SK-N-MC (cell line): ENCODE measurements around the gene ESR1.

Experiments used
- EZH2 ChIP-seq: fragments of 200-600 bp; sonication (generic); IDR thresholded peaks from one replicate; pipeline ENCODE4 v1.6.1; 2017; ENCODE audit warnings: antibody characterized with exemption
- FOXP2 ChIP-seq: optimal IDR thresholded peaks from 2 replicates; pipeline ENCODE3; 2011; ENCODE audit warnings: mild to moderate bottlenecking, moderate library complexity; ENCODE audit not compliant: insufficient read depth; ENCODE audit errors: extremely low read length, control extremely low read depth
- POLR2AphosphoS5 ChIP-seq: IDR thresholded peaks from 2 replicates; pipeline ENCODE4 v1.6.1; 2012; ENCODE audit warnings: mild to moderate bottlenecking, low read depth, low read length, borderline replicate concordance

GRCh38 chr6:152071843-152072242 is 264.4 kb downstream of the ESR1 start:
- TF ChIP-seq POLR2AphosphoS5 = no peak
- TF ChIP-seq EZH2 = no peak
- no peak for TF ChIP-seq FOXP2
